Brain microvascular endothelial cell (primary cell): Measurements from ENCODE around the gene NOTCH1.

Experiments
- DNase-seq: peaks from one replicate; pipeline ENCODE4 v3.0.0-alpha.2; 2020
- H3K27ac ChIP-seq: fragments of 250-450 bp; sonication (Bioruptor Pico); 2 replicates; pipeline ENCODE4 v1.5.1; 2020; ENCODE audit warnings: mild to moderate bottlenecking, moderate library complexity
- H3K27me3 ChIP-seq: fragments of 250-450 bp; sonication (Bioruptor Pico); replicated peaks from 2 replicates; pipeline ENCODE4 v1.5.1; 2020; ENCODE audit warnings: mild to moderate bottlenecking
- H3K36me3 ChIP-seq: fragments of 250-450 bp; sonication (Bioruptor Pico); replicated peaks from 2 replicates; pipeline ENCODE4 v1.5.1; 2020; ENCODE audit warnings: mild to moderate bottlenecking
- H3K4me3 ChIP-seq: 2 replicates; pipeline ENCODE4 v1.5.1; 2011; ENCODE audit warnings: low read depth, mild to moderate bottlenecking, control low read depth, low read length, moderate library complexity
- CTCF ChIP-seq: IDR thresholded peaks from 2 replicates; pipeline ENCODE4 v1.5.1; 2011; ENCODE audit warnings: low read depth, mild to moderate bottlenecking, moderate library complexity, low read length, control low read depth, inconsistent platforms; ENCODE audit errors: missing control alignments
- in situ Hi-C: cut with HindIII; loops from 2 replicates; pipeline ENCODE4 v1.10.0; 2017; ENCODE audit warnings: low sequenced_read_pairs, low pct_ligation_motif_present

NOTCH1 gene

GRCh38 chr9:136525841-136526499 lies 19.9 kb downstream of the NOTCH1 start:
- Histone ChIP-seq H3K36me3 (no peaks in the 10 kb centered on the region), H3K4me3 (no peak overlapping the region)
- in situ Hi-C loops, result no loop called here

GRCh38 chr9:136525207-136525606 lies 20.6 kb downstream of the NOTCH1 start:
- no peaks in the 10 kb centered on the region for H3K36me3 ChIP-seq
- no peak overlapping the region for H3K27ac ChIP-seq
- no peak for TF ChIP-seq CTCF
- in situ Hi-C loops, result no loop called here
- DNase-seq, result no peak
- H3K4me3 ChIP-seq, result no peak overlapping the region
- no peaks in the 10 kb centered on the region for H3K27me3 ChIP-seq

More at GRCh38 chr9:136525841-136526499, 19.9 kb downstream of the NOTCH1 start:
- Histone ChIP-seq H3K27ac (no peak overlapping the region), H3K27me3 (no peaks in the 10 kb centered on the region)
- no peak for DNase-seq
- TF ChIP-seq CTCF, result no peak

- H3K27me3 ChIP-seq, result no peaks in the 10 kb centered on the region
- no peak overlapping the region for H3K4me3 ChIP-seq
- peaks cover 15% of the 10 kb centered on the region for H3K36me3 ChIP-seq
- DNase-seq, result no peak
- TF ChIP-seq CTCF, result no peak
- H3K27ac ChIP-seq, result no peak overlapping the region
- in situ Hi-C loops, result no loop called here
Measured at GRCh38 chr9:136522314-136523237, 23.3 kb downstream of the NOTCH1 start.

- in situ Hi-C loops, result no loop called here
- DNase-seq, result no peak
- Histone ChIP-seq H3K36me3 (peaks cover 19% of the 10 kb centered on the region), H3K4me3 (no peak overlapping the region), H3K27ac (no peak overlapping the region), H3K27me3 (no peaks in the 10 kb centered on the region)
- TF ChIP-seq CTCF, result no peak
Measured at GRCh38 chr9:136521537-136521936, 24.3 kb downstream of the NOTCH1 start.

GRCh38 chr9:136520053-136520540 lies 25.8 kb downstream of the NOTCH1 start:
- Histone ChIP-seq H3K27ac (no peak overlapping the region), H3K4me3 (no peak overlapping the region), H3K36me3 (peaks cover 19% of the 10 kb centered on the region), H3K27me3 (no peaks in the 10 kb centered on the region)
- in situ Hi-C loops, result no loop called here
- no peak for DNase-seq
- no peak for TF ChIP-seq CTCF
